Stimulated activated naive CD8-positive, alpha-beta T cell treated with anti-CD3 and anti-CD28 coated beads, Interleukin-15, Interleukin-2, amounts not matched to agents 100 U/mL and 50 U/mL, for 24 hours (primary cell): Measurements from ENCODE around the gene PLRG1.
A peak's percentile ranks its signal among the peaks of the same experiment; 100 is the strongest.
"Not testable (repeated sequence)": the region's sequence is repeated elsewhere in the genome, so short reads cannot be mapped to it uniquely, and the experiment has no call there.

ENCODE experiments used
- ATAC-seq: fragments of 150-1000 bp; cut with Tn5 transposase; one replicate; pipeline ENCODE4 v1.10.0; 2021
- DNase-seq: peaks from one replicate; pipeline ENCODE4 v3.0.0; 2021

Gene PLRG1

GRCh38 chr4:154549894-154550790, at the start of gene PLRG1:
PLRG1 (minus strand) TSS chr4:154550400; CDS start chr4:154550308, 92 bp downstream.
- ATAC-seq = peak; percentile 100
- DNase-seq = peak; percentile 96

- no peak for ATAC-seq
- DNase-seq = no peak
These were observed 47.9 kb upstream of the PLRG1 start for GRCh38 chr4:154597798-154598774.

GRCh38 chr4:154597281-154597680, 47.1 kb upstream of the PLRG1 start:
- DNase-seq, ATAC-seq: not testable (repeated sequence)

GRCh38 chr4:154595807-154596206, 45.6 kb upstream of the PLRG1 start:
- ATAC-seq (no peak), DNase-seq (no peak)

- not testable (repeated sequence) for DNase-seq, ATAC-seq
These were observed 44.1 kb upstream of the PLRG1 start for GRCh38 chr4:154594343-154594742.

- ATAC-seq (no peak), DNase-seq (no peak)
These were observed 43.7 kb upstream of the PLRG1 start for GRCh38 chr4:154593868-154594267.

GRCh38 chr4:154591890-154592289, 41.7 kb upstream of the PLRG1 start:
- ATAC-seq (no peak), DNase-seq (no peak)

- ATAC-seq (no peak), DNase-seq (no peak)
These were observed 40.3 kb upstream of the PLRG1 start, which contains the start of gene FGA for GRCh38 chr4:154590329-154591006. FGA (minus strand) TSS chr4:154590742; CDS start chr4:154590687, 55 bp downstream.

- DNase-seq (no peak), ATAC-seq (no peak)
These were observed 39.3 kb upstream of the PLRG1 start for GRCh38 chr4:154589296-154590197.

- no peak for ATAC-seq
- DNase-seq = no peak
These were observed 38.0 kb upstream of the PLRG1 start for GRCh38 chr4:154588198-154588597.

GRCh38 chr4:154586296-154587033, 36.3 kb upstream of the PLRG1 start:
- DNase-seq = no peak
- no peak for ATAC-seq

- ATAC-seq = no peak
- no peak for DNase-seq
These were observed 35.3 kb upstream of the PLRG1 start for GRCh38 chr4:154585369-154586018.

GRCh38 chr4:154584259-154584658, 34.1 kb upstream of the PLRG1 start:
- ATAC-seq = no peak
- DNase-seq = no peak

GRCh38 chr4:154583677-154584076, 33.5 kb upstream of the PLRG1 start:
- DNase-seq = no peak
- ATAC-seq = no peak

- ATAC-seq = no peak
- no peak for DNase-seq
These were observed 33.0 kb upstream of the PLRG1 start for GRCh38 chr4:154583230-154583629.

- ATAC-seq = no peak
- DNase-seq = no peak
These were observed 32.5 kb upstream of the PLRG1 start for GRCh38 chr4:154582723-154583122.

GRCh38 chr4:154579927-154580326, 29.7 kb upstream of the PLRG1 start:
- DNase-seq (no peak), ATAC-seq (no peak)

GRCh38 chr4:154578919-154579318, 28.7 kb upstream of the PLRG1 start:
- ATAC-seq (no peak), DNase-seq (no peak)

GRCh38 chr4:154577324-154577723, 27.1 kb upstream of the PLRG1 start:
- ATAC-seq = no peak
- no peak for DNase-seq

- no peak for DNase-seq
- ATAC-seq = no peak
These were observed 24.1 kb upstream of the PLRG1 start for GRCh38 chr4:154574311-154574710.
